Kidney (tissue), 14 donors: ENCODE data around the gene TCF23. TPM values are rescaled to one million over a fixed set of nuclear protein-coding genes. Genes with fewer than 3 reads are reported as not detected.
"Not testable (repeated sequence)": the region's sequence is repeated elsewhere in the genome, so short reads cannot be mapped to it uniquely, and the experiment has no call there.

ENCODE experiments used
- DNase-seq, 5 donors: peaks; one replicate each; pipeline ENCODE4 v3.0.0-alpha.2; 2013 to 2020
- FAIRE-seq: peaks from 2 replicates; lab custom pipeline; 2012; peaks lifted over from hg19 to GRCh38; lab: Jason Lieb, UNC
- H3K27ac ChIP-seq, 2 donors: one replicate each; pipeline ENCODE4 v1.7.0; 2013; ENCODE audit warnings: low read depth in 2 of 2, low read length in 2 of 2, inconsistent platforms in 1 of 2
- H3K27me3 ChIP-seq: one replicate; pipeline ENCODE4 v1.7.1; 2013; ENCODE audit warnings: low read length, inconsistent platforms; ENCODE audit not compliant: control insufficient read depth, insufficient read depth
- H3K36me3 ChIP-seq, 3 donors: one replicate each; pipeline versions ENCODE4 v1.7.0 to v1.7.1; 2013; ENCODE audit warnings: low read length in 3 of 3, control low read depth in 1 of 3, inconsistent platforms in 1 of 3; ENCODE audit not compliant: insufficient read depth in 3 of 3, control insufficient read depth in 2 of 3
- H3K4me1 ChIP-seq, 3 donors: one replicate each; pipeline versions ENCODE4 v1.7.0 to v1.7.1; 2013; ENCODE audit warnings: low read length in 3 of 3, inconsistent platforms in 1 of 3, low read depth in 1 of 3; ENCODE audit not compliant: control insufficient read depth in 2 of 3, insufficient read depth in 2 of 3
- H3K4me3 ChIP-seq, 3 donors: one replicate each; pipeline versions ENCODE4 v1.7.0 to v1.8.1; 2013; ENCODE audit warnings: low read length in 3 of 3, control low read depth in 1 of 3, inconsistent platforms in 1 of 3
- H3K9ac ChIP-seq, 3 donors: one replicate each; pipeline versions ENCODE4 v1.7.0 to v1.7.1; 2013; ENCODE audit warnings: low read length in 3 of 3, control low read depth in 1 of 3, inconsistent platforms in 1 of 3
- H3K9me3 ChIP-seq, 3 donors: one replicate each; pipeline versions ENCODE4 v1.7.0 to v1.7.1; 2013; ENCODE audit warnings: low read length in 3 of 3, control low read depth in 1 of 3, inconsistent platforms in 1 of 3; ENCODE audit not compliant: control insufficient read depth in 2 of 3, insufficient read depth in 1 of 3
- intact Hi-C: fragments of 100-400 bp; cut with DNase I; formaldehyde crosslinking; loops from one replicate; pipeline ENCODE4 v1.11.1; 2022
- polyA plus RNA-seq: library from polyadenylated mRNA; stranded (reverse); fragments of 350-450 nt; fragmentation: Illumina TruSeq; extraction: RNeasy Lipid Tissue Mini Kit (QIAGEN cat#74804); gene quantifications from one replicate; pipeline ENCODE4 v1.2.3, GENCODE V29; 2014; ENCODE audit warnings: low read depth, low replicate concordance; ENCODE audit not compliant: insufficient read depth
- total RNA-seq: library from RNA; stranded (reverse); fragmentation: NEBNext Ultra II Directional; extraction: Animal tissue kit (Norgen Biotek cat#: 25700); gene quantifications from one replicate; pipeline ENCODE4 v1.2.1, GENCODE V29; 2021
- TF ChIP-seq, protein P1 (sequence below): IDR thresholded peaks from 3 replicates; pipeline ENCODE4 v1.5.1; 2012; ENCODE audit warnings: mild to moderate bottlenecking, moderate library complexity, borderline replicate concordance; ENCODE audit not compliant: insufficient read depth; ENCODE audit errors: extremely low read depth
- donor health status: control.
- donor health status: control.
- donor health status: control.
- donor health status: control.
- donor health status: control.
- donor health status: DM: yes; HTN: yes; CAD: no.
- donor health status: Normal renal cell carcinoma (clear cell type).

The TCF23 gene
- total and polyA plus RNA-seq, 2 donors from 2014 or later = 0.38 TPM; not detected in 1

GRCh38 chr2:27194538-27195354 is 45.9 kb downstream of the TCF23 start:
- DNase-seq = no peak

GRCh38 chr2:27195799-27196198 is 47.0 kb downstream of the TCF23 start:
- FAIRE-seq, H3K27me3 ChIP-seq, intact Hi-C loops, H3K9ac ChIP-seq, H3K27ac ChIP-seq, H3K4me1 ChIP-seq, H3K4me3 ChIP-seq, H3K36me3 ChIP-seq, H3K9me3 ChIP-seq, DNase-seq: not testable (repeated sequence)

More at GRCh38 chr2:27194538-27195354, 45.9 kb downstream of the TCF23 start:
- H3K36me3 ChIP-seq = no peaks in the 10 kb centered on the region
- FAIRE-seq = no peak
- H3K9me3 ChIP-seq = no peaks in the 10 kb centered on the region
- H3K4me1 ChIP-seq = no peaks in the 10 kb centered on the region
- TF ChIP-seq, protein P1, sequence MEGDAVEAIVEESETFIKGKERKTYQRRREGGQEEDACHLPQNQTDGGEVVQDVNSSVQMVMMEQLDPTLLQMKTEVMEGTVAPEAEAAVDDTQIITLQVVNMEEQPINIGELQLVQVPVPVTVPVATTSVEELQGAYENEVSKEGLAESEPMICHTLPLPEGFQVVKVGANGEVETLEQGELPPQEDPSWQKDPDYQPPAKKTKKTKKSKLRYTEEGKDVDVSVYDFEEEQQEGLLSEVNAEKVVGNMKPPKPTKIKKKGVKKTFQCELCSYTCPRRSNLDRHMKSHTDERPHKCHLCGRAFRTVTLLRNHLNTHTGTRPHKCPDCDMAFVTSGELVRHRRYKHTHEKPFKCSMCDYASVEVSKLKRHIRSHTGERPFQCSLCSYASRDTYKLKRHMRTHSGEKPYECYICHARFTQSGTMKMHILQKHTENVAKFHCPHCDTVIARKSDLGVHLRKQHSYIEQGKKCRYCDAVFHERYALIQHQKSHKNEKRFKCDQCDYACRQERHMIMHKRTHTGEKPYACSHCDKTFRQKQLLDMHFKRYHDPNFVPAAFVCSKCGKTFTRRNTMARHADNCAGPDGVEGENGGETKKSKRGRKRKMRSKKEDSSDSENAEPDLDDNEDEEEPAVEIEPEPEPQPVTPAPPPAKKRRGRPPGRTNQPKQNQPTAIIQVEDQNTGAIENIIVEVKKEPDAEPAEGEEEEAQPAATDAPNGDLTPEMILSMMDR = no peak
- H3K27ac ChIP-seq = no peak overlapping the region
- no peak overlapping the region for H3K9ac ChIP-seq
- intact Hi-C loops = no loop called here
- H3K27me3 ChIP-seq = no peaks in the 10 kb centered on the region
- no peak overlapping the region for H3K4me3 ChIP-seq

- H3K4me1 ChIP-seq, H3K9me3 ChIP-seq, FAIRE-seq, DNase-seq, H3K4me3 ChIP-seq, H3K27me3 ChIP-seq, H3K36me3 ChIP-seq, H3K27ac ChIP-seq, H3K9ac ChIP-seq, intact Hi-C loops: not testable (repeated sequence)
Observed at GRCh38 chr2:27198068-27198467, 49.3 kb downstream of the TCF23 start.

DNA sequence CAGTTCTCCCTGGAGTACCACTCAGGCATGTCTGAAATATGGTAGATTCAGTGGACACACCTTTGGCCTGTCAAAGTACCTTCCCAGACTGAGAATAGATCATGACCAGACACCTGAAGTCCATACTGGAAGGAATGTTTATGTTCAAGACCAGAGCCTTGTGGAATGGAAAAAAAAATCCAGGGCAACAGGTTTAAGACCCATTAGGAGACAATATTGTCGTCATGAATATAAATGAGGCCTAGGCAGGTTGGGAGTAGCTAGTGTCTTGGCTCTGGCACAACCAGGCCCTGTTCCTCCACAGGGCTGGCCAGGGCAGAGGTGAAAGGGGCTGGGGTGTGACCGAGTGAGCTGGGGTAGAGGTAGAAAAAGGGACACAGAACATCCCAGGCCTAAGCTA is 49.8 kb downstream of the TCF23 start:
- TF ChIP-seq, protein P1 = no peak
- Histone ChIP-seq H3K4me3 (no peak overlapping the region), H3K9ac (no peak overlapping the region), H3K27ac (no peak overlapping the region), H3K9me3 (no peaks in the 10 kb centered on the region), H3K36me3 (peaks cover 2 to 11% (median 10%) of the 10 kb centered on the region in 3 donors), H3K4me1 (no peaks in the 10 kb centered on the region), H3K27me3 (no peaks in the 10 kb centered on the region)
- intact Hi-C loops = no loop called here
- no peak for FAIRE-seq
- DNase-seq = no peak
